Measurements from ENCODE around the gene AKAP13.

DNA sequence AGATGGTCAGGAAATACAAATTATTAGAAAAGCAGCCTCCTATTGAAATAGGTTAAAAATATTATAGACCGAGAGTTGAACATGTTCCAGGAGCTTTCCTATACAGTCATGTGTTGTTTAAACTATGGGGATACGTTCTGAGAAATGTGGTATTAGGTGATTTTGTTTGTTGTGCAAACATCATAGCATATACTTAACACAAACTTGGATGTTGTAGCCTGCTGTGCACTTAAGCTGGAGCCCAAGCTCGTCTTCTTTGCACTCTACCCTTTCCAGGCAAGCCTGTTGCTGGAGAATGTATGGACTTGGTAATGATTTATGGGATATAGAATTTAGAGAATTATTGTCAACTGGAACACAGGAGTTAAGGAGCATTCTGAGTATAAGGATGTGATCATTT, 140.2 kb downstream of the AKAP13 start:
- TF ChIP-seq, protein P1, sequence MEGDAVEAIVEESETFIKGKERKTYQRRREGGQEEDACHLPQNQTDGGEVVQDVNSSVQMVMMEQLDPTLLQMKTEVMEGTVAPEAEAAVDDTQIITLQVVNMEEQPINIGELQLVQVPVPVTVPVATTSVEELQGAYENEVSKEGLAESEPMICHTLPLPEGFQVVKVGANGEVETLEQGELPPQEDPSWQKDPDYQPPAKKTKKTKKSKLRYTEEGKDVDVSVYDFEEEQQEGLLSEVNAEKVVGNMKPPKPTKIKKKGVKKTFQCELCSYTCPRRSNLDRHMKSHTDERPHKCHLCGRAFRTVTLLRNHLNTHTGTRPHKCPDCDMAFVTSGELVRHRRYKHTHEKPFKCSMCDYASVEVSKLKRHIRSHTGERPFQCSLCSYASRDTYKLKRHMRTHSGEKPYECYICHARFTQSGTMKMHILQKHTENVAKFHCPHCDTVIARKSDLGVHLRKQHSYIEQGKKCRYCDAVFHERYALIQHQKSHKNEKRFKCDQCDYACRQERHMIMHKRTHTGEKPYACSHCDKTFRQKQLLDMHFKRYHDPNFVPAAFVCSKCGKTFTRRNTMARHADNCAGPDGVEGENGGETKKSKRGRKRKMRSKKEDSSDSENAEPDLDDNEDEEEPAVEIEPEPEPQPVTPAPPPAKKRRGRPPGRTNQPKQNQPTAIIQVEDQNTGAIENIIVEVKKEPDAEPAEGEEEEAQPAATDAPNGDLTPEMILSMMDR (IDR thresholded peaks at IDR 0.05), result no peak
- no peak for TF ChIP-seq POLR2A (IDR thresholded peaks at IDR 0.05)

All from uterus (tissue), 2 donors.